Measurements from ENCODE around the gene JMJD8. TPM values are rescaled to one million over a fixed set of nuclear protein-coding genes. Genes with fewer than 3 reads are reported as not detected.

The JMJD8 gene
- total RNA-seq, 2 experiments from 2014 or later, result 48.7 to 82.3 TPM

GRCh38 chr16:666572-666971 lies 17.6 kb downstream of the JMJD8 start:
- H3K9me2 ChIP-seq (ENCODE audit: insufficient read depth, low read length), result no peaks in the 10 kb centered on the region
- no TSS peak for BruUV-seq (replicated peaks)
- no peak for DNase-seq (ENCODE audit: low spot score)
- peaks cover 30% of the 10 kb centered on the region for H3K36me3 ChIP-seq (ENCODE audit: insufficient read depth, low read length)
- ChIA-PET POLR2A (no interaction called here), CTCF (ENCODE audit: unreplicated experiment) (no interaction called here)
- H3K9me3 ChIP-seq (ENCODE audit: low read length), result no peaks in the 10 kb centered on the region
- H3K4me1 ChIP-seq (ENCODE audit: insufficient read depth, low read length, poor library complexity, severe bottlenecking), result peaks cover 14% of the 10 kb centered on the region
- H3K27ac ChIP-seq (ENCODE audit: low read depth, low read length, poor library complexity, severe bottlenecking), result no peak overlapping the region
- no peak overlapping the region for H2AFZ ChIP-seq (ENCODE audit: low read length)
- H3K4me3 ChIP-seq (ENCODE audit: low read depth, low read length, poor library complexity, severe bottlenecking), result no peak overlapping the region
- H3K4me2 ChIP-seq (ENCODE audit: low read length), result no peak overlapping the region
- peaks cover 12% of the 10 kb centered on the region; the same call in 1 of the 2 replicates for H3K79me2 ChIP-seq (ENCODE audit: insufficient read depth, low read depth, low read length)
- intact Hi-C loops (cut with micrococcal nuclease; ENCODE audit: unreplicated experiment), result no loop called here
- H4K20me1 ChIP-seq (ENCODE audit: insufficient read depth, low read length), result no peaks in the 10 kb centered on the region
- TF ChIP-seq EZH2phosphoT487 (IDR thresholded peaks at IDR 0.05; ENCODE audit: borderline replicate concordance, low read depth, low read length), result no peak
- TF ChIP-seq, protein P1, sequence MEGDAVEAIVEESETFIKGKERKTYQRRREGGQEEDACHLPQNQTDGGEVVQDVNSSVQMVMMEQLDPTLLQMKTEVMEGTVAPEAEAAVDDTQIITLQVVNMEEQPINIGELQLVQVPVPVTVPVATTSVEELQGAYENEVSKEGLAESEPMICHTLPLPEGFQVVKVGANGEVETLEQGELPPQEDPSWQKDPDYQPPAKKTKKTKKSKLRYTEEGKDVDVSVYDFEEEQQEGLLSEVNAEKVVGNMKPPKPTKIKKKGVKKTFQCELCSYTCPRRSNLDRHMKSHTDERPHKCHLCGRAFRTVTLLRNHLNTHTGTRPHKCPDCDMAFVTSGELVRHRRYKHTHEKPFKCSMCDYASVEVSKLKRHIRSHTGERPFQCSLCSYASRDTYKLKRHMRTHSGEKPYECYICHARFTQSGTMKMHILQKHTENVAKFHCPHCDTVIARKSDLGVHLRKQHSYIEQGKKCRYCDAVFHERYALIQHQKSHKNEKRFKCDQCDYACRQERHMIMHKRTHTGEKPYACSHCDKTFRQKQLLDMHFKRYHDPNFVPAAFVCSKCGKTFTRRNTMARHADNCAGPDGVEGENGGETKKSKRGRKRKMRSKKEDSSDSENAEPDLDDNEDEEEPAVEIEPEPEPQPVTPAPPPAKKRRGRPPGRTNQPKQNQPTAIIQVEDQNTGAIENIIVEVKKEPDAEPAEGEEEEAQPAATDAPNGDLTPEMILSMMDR (conservative IDR thresholded peaks at IDR 0.05; ENCODE audit: low read length), result no peak

DNA sequence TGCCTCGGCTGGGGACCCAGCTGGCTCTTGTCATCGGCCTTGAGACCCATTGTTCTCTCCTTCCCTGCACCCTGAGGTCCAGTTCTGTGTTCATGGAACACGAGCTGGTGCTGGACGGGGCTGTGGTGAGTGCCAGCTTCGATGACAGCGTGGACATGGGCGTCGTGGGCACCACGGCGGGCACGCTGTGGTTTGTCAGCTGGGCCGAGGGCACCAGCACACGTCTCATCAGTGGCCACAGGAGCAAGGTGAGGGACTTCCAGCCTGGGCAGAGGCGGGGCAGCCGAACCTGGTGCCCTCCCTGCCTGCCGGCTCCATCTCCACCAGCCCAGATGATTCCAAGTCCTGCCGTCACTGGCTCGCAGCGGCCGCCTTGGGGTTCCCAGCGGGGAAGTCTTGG lies 21.5 kb downstream of the JMJD8 start:
- Histone ChIP-seq H3K27ac (ENCODE audit: low read depth, low read length, poor library complexity, severe bottlenecking) (no peak overlapping the region), H2AFZ (ENCODE audit: low read length) (no peak overlapping the region), H3K79me2 (ENCODE audit: insufficient read depth, low read depth, low read length) (no peaks in the 10 kb centered on the region), H3K4me1 (ENCODE audit: insufficient read depth, low read length, poor library complexity, severe bottlenecking) (peaks cover 9% of the 10 kb centered on the region), H3K36me3 (ENCODE audit: insufficient read depth, low read length) (peaks cover 28% of the 10 kb centered on the region; the same call in 1 of the 2 replicates), H3K9me2 (ENCODE audit: insufficient read depth, low read length) (no peaks in the 10 kb centered on the region), H4K20me1 (ENCODE audit: insufficient read depth, low read length) (no peaks in the 10 kb centered on the region), H3K4me3 (ENCODE audit: low read depth, low read length, poor library complexity, severe bottlenecking) (no peak overlapping the region), H3K4me2 (ENCODE audit: low read length) (no peak overlapping the region), H3K9me3 (ENCODE audit: low read length) (no peaks in the 10 kb centered on the region)
- no peak for DNase-seq (ENCODE audit: low spot score)
- no TSS peak for BruUV-seq (replicated peaks)
- intact Hi-C loops (cut with micrococcal nuclease; ENCODE audit: unreplicated experiment), result no loop called here
- ChIA-PET CTCF (ENCODE audit: unreplicated experiment) (no interaction called here), POLR2A (no interaction called here)
- TF ChIP-seq, protein P1 (conservative IDR thresholded peaks at IDR 0.05; ENCODE audit: low read length), result no peak
- no peak for TF ChIP-seq EZH2phosphoT487 (IDR thresholded peaks at IDR 0.05; ENCODE audit: borderline replicate concordance, low read depth, low read length)

GRCh38 chr16:662095-662494 lies 22.0 kb downstream of the JMJD8 start:
- H4K20me1 ChIP-seq (ENCODE audit: insufficient read depth, low read length), result no peaks in the 10 kb centered on the region
- H3K4me2 ChIP-seq (ENCODE audit: low read length), result no peak overlapping the region
- no peak overlapping the region for H2AFZ ChIP-seq (ENCODE audit: low read length)
- peaks cover 6% of the 10 kb centered on the region for H3K4me1 ChIP-seq (ENCODE audit: insufficient read depth, low read length, poor library complexity, severe bottlenecking)
- H3K36me3 ChIP-seq (ENCODE audit: insufficient read depth, low read length), result peaks cover 31% of the 10 kb centered on the region; the same call in 1 of the 2 replicates
- H3K4me3 ChIP-seq (ENCODE audit: low read depth, low read length, poor library complexity, severe bottlenecking), result no peak overlapping the region
- no peak for TF ChIP-seq EZH2phosphoT487 (IDR thresholded peaks at IDR 0.05; ENCODE audit: borderline replicate concordance, low read depth, low read length)
- TF ChIP-seq, protein P1 (conservative IDR thresholded peaks at IDR 0.05; ENCODE audit: low read length), result no peak
- intact Hi-C loops (cut with micrococcal nuclease; ENCODE audit: unreplicated experiment), result no loop called here
- no peaks in the 10 kb centered on the region for H3K79me2 ChIP-seq (ENCODE audit: insufficient read depth, low read depth, low read length)
- no peak overlapping the region for H3K27ac ChIP-seq (ENCODE audit: low read depth, low read length, poor library complexity, severe bottlenecking)
- no TSS peak for BruUV-seq (replicated peaks)
- no peaks in the 10 kb centered on the region for H3K9me2 ChIP-seq (ENCODE audit: insufficient read depth, low read length)
- POLR2A ChIA-PET, result no interaction called here
- CTCF ChIA-PET (ENCODE audit: unreplicated experiment), result no interaction called here
- DNase-seq (ENCODE audit: low spot score), result no peak
- H3K9me3 ChIP-seq (ENCODE audit: low read length), result no peaks in the 10 kb centered on the region
